Breast epithelium (tissue), 3 donors: Measurements from ENCODE around the gene KCNH6.

Experiments
- CTCF ChIP-seq, 3 donors: fragments of 450-650 bp; IDR thresholded peaks; one replicate each; pipeline ENCODE4 v1.5.1; 2016 to 2017; ENCODE audit warnings: antibody characterized with exemption in 3 of 3, mild to moderate bottlenecking in 3 of 3, moderate library complexity in 3 of 3
- POLR2A ChIP-seq: fragments of 450-650 bp; IDR thresholded peaks from one replicate; pipeline ENCODE4 v1.6.1; 2016; ENCODE audit warnings: antibody characterized with exemption, mild to moderate bottlenecking, moderate library complexity
- POLR2AphosphoS5 ChIP-seq, 3 donors: sonication (generic); formaldehyde crosslinking; IDR thresholded peaks; one replicate each; pipeline ENCODE4 v1.6.1; 2017; ENCODE audit warnings: antibody characterized with exemption in 3 of 3

GRCh38 chr17:63578769-63579111 is 55.6 kb downstream of the KCNH6 start:
- no peak for TF ChIP-seq CTCF (IDR thresholded peaks at IDR 0.05)
- TF ChIP-seq POLR2A = no peak
- TF ChIP-seq POLR2AphosphoS5 (IDR thresholded peaks at IDR 0.05) = no peak
